B cell (primary cell): Measurements from ENCODE around the gene THBS4. TPM values are rescaled to one million over a fixed set of nuclear protein-coding genes. Genes with fewer than 3 reads are reported as not detected.

Experiments
- ATAC-seq: fragments of 200-7000 bp; cut with Tn5 transposase; one replicate; pipeline ENCODE4 v1.10.0; 2021; ENCODE audit warnings: low read depth, mild to moderate bottlenecking, moderate number of reproducible peaks, moderate library complexity
- CTCF ChIA-PET: fragments of 350-600 bp; sonication (Branson Sonifier 250); formaldehyde crosslinking; loops from one replicate; lab custom pipeline; 2021; ENCODE audit warnings: antibody characterized with exemption, inconsistent platforms; lab: Charles Lee
- POLR2A ChIA-PET: fragments of 350-600 bp; sonication (Branson Sonifier 250); formaldehyde crosslinking; loops from one replicate; lab custom pipeline; 2021; ENCODE audit warnings: antibody characterized with exemption; lab: Charles Lee
- DNase-seq: peaks from one replicate; pipeline ENCODE4 v3.0.0; 2013
- H2AFZ ChIP-seq: 2 replicates; pipeline ENCODE4 v1.6.1; 2012; ENCODE audit warnings: mild to moderate bottlenecking, low read depth, low read length; ENCODE audit not compliant: insufficient read depth, poor library complexity, severe bottlenecking
- H3K27ac ChIP-seq, 2 donors: 1 replicate in 1 of 2; 2 replicates in 1 of 2; pipeline ENCODE4 v1.5.1; 2012 to 2013; ENCODE audit warnings: low read length in 2 of 2, mild to moderate bottlenecking in 2 of 2, moderate library complexity in 1 of 2
- H3K27me3 ChIP-seq, 4 experiments: fragments of 200-600 bp in 1 of 4; sonication (generic) in 1 of 4; replicated peaks in 1 of 4; 1 replicate in 2 of 4; 2 replicates in 2 of 4; pipeline versions ENCODE4 v1.6.1 to v1.7.0; 2013 to 2016; ENCODE audit warnings: low read length in 3 of 4, mild to moderate bottlenecking in 2 of 4, mixed read lengths in 1 of 4, moderate library complexity in 1 of 4; ENCODE audit not compliant: insufficient read depth in 4 of 4, control insufficient read depth in 3 of 4; ENCODE audit errors: control extremely low read depth in 1 of 4
- H3K36me3 ChIP-seq, 2 experiments: replicated peaks in 1 of 2; 1 replicate in 1 of 2; 2 replicates in 1 of 2; pipeline versions ENCODE4 v1.6.1 to v1.7.1; 2013; ENCODE audit warnings: low read length in 1 of 2; ENCODE audit not compliant: insufficient read depth in 2 of 2, control insufficient read depth in 1 of 2; ENCODE audit errors: control extremely low read depth in 1 of 2, extremely low read depth in 1 of 2
- H3K4me1 ChIP-seq, 2 donors: fragments of 200-600 bp in 1 of 2; sonication (generic) in 1 of 2; 1 replicate in 1 of 2; 2 replicates in 1 of 2; pipeline versions ENCODE4 v1.5.1 to v1.6.1; 2013 to 2017; ENCODE audit warnings: low read length in 2 of 2; ENCODE audit not compliant: control insufficient read depth in 2 of 2, insufficient read depth in 2 of 2
- H3K4me2 ChIP-seq: replicated peaks from 2 replicates; pipeline ENCODE3; 2012; ENCODE audit warnings: mild to moderate bottlenecking, low read depth, low read length; ENCODE audit not compliant: poor library complexity, severe bottlenecking
- H3K4me3 ChIP-seq, 5 experiments: fragments of 200-600 bp in 1 of 5; sonication (generic) in 1 of 5; 1 replicate in 3 of 5; 2 replicates in 2 of 5; pipeline versions ENCODE4 v1.5.1 to v1.7.0; 2011 to 2016; ENCODE audit warnings: low read length in 4 of 5, mild to moderate bottlenecking in 4 of 5, low read depth in 2 of 5, control low read depth in 1 of 5, moderate library complexity in 1 of 5; ENCODE audit not compliant: insufficient read depth in 1 of 5; ENCODE audit errors: control extremely low read depth in 1 of 5, extremely low read depth in 1 of 5
- H3K79me2 ChIP-seq: fragments of 200-600 bp; sonication (generic); one replicate; pipeline ENCODE4 v1.6.0; 2016; ENCODE audit warnings: low read length; ENCODE audit not compliant: control insufficient read depth, insufficient read depth
- H3K9ac ChIP-seq: fragments of 200-600 bp; sonication (generic); 2 replicates; pipeline ENCODE4 v1.6.1; 2017; ENCODE audit warnings: mild to moderate bottlenecking, low read length, moderate library complexity
- H3K9me3 ChIP-seq, 3 donors: one replicate each; pipeline versions ENCODE4 v1.6.1 to v1.7.1; 2013; ENCODE audit warnings: low read length in 2 of 3; ENCODE audit not compliant: control insufficient read depth in 2 of 3, insufficient read depth in 1 of 3; ENCODE audit errors: control extremely low read depth in 1 of 3
- H4K20me1 ChIP-seq: 2 replicates; pipeline ENCODE4 v1.6.0; 2012; ENCODE audit warnings: mild to moderate bottlenecking, low read length; ENCODE audit not compliant: insufficient read depth, control insufficient read depth, poor library complexity, severe bottlenecking
- H3K27ac Mint-ChIP-seq: one replicate; pipeline ENCODE4 v1.8.0; 2021; ENCODE audit warnings: mixed read lengths
- H3K27me3 Mint-ChIP-seq: one replicate; pipeline ENCODE4 v1.8.0; 2021; ENCODE audit warnings: mixed read lengths
- H3K4me1 Mint-ChIP-seq: one replicate; pipeline ENCODE4 v1.8.0; 2021; ENCODE audit warnings: mixed read lengths
- H3K4me3 Mint-ChIP-seq: one replicate; pipeline ENCODE4 v1.8.0; 2021; ENCODE audit warnings: mixed read lengths
- H3K9me3 Mint-ChIP-seq: one replicate; pipeline ENCODE4 v1.8.0; 2022; ENCODE audit warnings: mixed read lengths; ENCODE audit not compliant: insufficient read depth
- EZH2 ChIP-seq: IDR thresholded peaks from 2 replicates; pipeline ENCODE4 v1.6.1; 2012; ENCODE audit warnings: borderline replicate concordance, low read depth, mild to moderate bottlenecking, moderate library complexity, low read length; ENCODE audit not compliant: insufficient read depth, poor library complexity, severe bottlenecking
- WGBS: methylation state at CpG from one replicate; pipeline ENCODE4 v1.1.5; 2013; ENCODE audit warnings: missing lambda C conversion rate; ENCODE audit not compliant: insufficient coverage; 5-methylcytosine and 5-hydroxymethylcytosine counted together
- intact Hi-C: fragments of 100-400 bp; cut with micrococcal nuclease; formaldehyde crosslinking; loops from one replicate; pipeline ENCODE4 v1.10.0; 2022
- polyA plus RNA-seq: library from polyadenylated mRNA; depleted of rRNA; stranded (reverse); fragments of >200 nt; gene quantifications from 2 replicates; pipeline ENCODE4 v1.2.3, GENCODE V29; 2012
- total RNA-seq, 2 donors: library from RNA; stranded (reverse); fragments of 120-200 nt in 1 of 2; gene quantifications; 1 replicate in 1 of 2; 2 replicates in 1 of 2; pipeline versions ENCODE4 v1.2.3 to v1.2.4, GENCODE V29; 2013 to 2022
- TF ChIP-seq, protein P1 (sequence below): fragments of 200-600 bp; IDR thresholded peaks from one replicate; pipeline ENCODE4 v1.8.0; 2022; ENCODE audit warnings: antibody characterized with exemption, mild to moderate bottlenecking

Gene THBS4
- total and polyA plus RNA-seq, 2 donors (not counting 1 experiment from before 2014, with no cell fraction given): 0.49 to 0.57 TPM

DNA sequence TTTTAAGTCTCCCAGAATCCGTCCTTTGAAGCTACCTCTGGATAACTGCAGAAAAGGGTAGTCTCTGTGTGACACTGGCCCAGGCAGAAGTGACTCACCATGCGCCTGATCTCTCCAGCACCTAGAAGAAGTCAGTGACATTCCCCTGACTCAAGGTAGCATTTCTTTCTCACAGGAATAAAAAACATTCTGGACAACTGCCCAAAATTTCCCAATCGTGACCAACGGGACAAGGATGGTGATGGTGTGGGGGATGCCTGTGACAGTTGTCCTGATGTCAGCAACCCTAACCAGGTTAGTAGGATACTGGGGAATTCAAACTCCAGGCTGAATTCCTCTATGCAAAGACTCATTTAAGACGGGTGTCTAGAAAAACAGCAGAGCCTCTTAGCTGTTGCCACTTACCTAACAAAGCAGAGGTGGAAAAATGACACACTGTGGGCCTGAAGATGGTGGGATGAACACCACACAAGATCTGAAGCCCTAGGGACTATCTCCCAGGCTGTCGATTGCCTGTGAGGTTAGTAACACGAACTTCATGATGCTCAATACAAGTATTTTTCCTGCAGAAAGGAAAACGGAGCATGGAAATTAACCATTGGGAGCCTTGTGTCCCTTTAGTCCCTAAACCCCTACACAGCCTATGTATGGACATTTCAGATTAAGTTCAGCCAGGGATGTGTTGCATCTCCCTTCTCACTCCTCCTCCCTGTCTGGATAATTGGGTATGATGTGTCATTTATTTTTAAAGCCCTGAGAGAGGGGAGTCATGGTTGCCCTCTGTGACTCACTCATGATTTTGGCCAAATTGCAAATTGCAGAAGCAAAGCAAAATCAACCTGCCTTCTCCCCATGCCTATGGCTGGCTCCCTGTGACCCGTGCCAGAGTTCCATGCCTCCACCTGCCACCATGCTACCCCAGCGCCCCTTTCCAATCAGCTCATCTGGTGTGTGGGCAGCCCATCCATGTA lies 37.2 kb downstream of the THBS4 start:
- 95% methylated on average over 4 of the region's 10 CpGs for WGBS
- ATAC-seq: no peak

More for the DNA sequence above, 37.2 kb downstream of the THBS4 start:
- H3K4me2 ChIP-seq: no peak overlapping the region
- no peaks in the 10 kb centered on the region for H3K9me3 Mint-ChIP-seq
- ChIA-PET CTCF (interaction anchor here (1.0 to 1.6 kb wide), 2 partner anchors 11 kb away, joined by 4 to 15 read pairs; no protein-coding TSS in a partner anchor), POLR2A (no interaction called here)
- H3K27ac Mint-ChIP-seq: no peak overlapping the region
- no peaks in the 10 kb centered on the region for H3K36me3 ChIP-seq
- H4K20me1 ChIP-seq: no peaks in the 10 kb centered on the region
- H2AFZ ChIP-seq: no peak overlapping the region
- H3K27me3 Mint-ChIP-seq: no peaks in the 10 kb centered on the region
- TF ChIP-seq, protein P1, sequence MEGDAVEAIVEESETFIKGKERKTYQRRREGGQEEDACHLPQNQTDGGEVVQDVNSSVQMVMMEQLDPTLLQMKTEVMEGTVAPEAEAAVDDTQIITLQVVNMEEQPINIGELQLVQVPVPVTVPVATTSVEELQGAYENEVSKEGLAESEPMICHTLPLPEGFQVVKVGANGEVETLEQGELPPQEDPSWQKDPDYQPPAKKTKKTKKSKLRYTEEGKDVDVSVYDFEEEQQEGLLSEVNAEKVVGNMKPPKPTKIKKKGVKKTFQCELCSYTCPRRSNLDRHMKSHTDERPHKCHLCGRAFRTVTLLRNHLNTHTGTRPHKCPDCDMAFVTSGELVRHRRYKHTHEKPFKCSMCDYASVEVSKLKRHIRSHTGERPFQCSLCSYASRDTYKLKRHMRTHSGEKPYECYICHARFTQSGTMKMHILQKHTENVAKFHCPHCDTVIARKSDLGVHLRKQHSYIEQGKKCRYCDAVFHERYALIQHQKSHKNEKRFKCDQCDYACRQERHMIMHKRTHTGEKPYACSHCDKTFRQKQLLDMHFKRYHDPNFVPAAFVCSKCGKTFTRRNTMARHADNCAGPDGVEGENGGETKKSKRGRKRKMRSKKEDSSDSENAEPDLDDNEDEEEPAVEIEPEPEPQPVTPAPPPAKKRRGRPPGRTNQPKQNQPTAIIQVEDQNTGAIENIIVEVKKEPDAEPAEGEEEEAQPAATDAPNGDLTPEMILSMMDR: no peak
- TF ChIP-seq EZH2: no peak
- no peak overlapping the region for H3K9ac ChIP-seq
- H3K27me3 ChIP-seq: no peaks in the 10 kb centered on the region
- no peaks in the 10 kb centered on the region for H3K9me3 ChIP-seq
- intact Hi-C loops: no loop called here
- H3K4me3 ChIP-seq: no peak overlapping the region
- no peak overlapping the region for H3K27ac ChIP-seq
- no peak overlapping the region for H3K4me3 Mint-ChIP-seq
- peaks cover 8 to 13% of the 10 kb centered on the region in 2 donors for H3K4me1 ChIP-seq
- H3K79me2 ChIP-seq: no peaks in the 10 kb centered on the region
- DNase-seq: no peak
- H3K4me1 Mint-ChIP-seq: peaks cover 16% of the 10 kb centered on the region
